ENCODE data around the gene SGCD.

- TF ChIP-seq POLR2A (IDR thresholded peaks at IDR 0.05) = no peak
- no peak for TF ChIP-seq CTCF (IDR thresholded peaks at IDR 0.05)
Observed at GRCh38 chr5:156438076-156438475, 111.1 kb downstream of the SGCD start.
